RWPE1 (cell line): Measurements from ENCODE around the gene UAP1L1.

ENCODE experiments used
- CTCF ChIA-PET: fragments of 350-600 bp; sonication (Branson Sonifier 250); formaldehyde crosslinking; extraction: SDS; loops from one replicate; lab custom pipeline; 2021; lab: Yijun Ruan, JAX
- POLR2A ChIA-PET: fragments of 400-600 bp; formaldehyde crosslinking; extraction: SDS; loops from one replicate; lab custom pipeline; 2020; ENCODE audit warnings: antibody characterized with exemption; ENCODE audit not compliant: low non-redundant PET; lab: Yijun Ruan, JAX
- DNase-seq: peaks from one replicate; pipeline ENCODE4 v3.0.0; 2012; ENCODE audit warnings: low spot score
- H3K27ac ChIP-seq: fragments of 450-650 bp; 2 replicates; pipeline ENCODE4 v1.5.1; 2017
- CTCF ChIP-seq: fragments of 450-650 bp; conservative IDR thresholded peaks from 2 replicates; pipeline ENCODE4 v1.5.1; 2017; ENCODE audit warnings: low read depth, mild to moderate bottlenecking

Gene UAP1L1

GRCh38 chr9:137107312-137107921 is 30.1 kb downstream of the UAP1L1 start:
- ChIA-PET CTCF (interaction anchor here (0.6 to 1.3 kb wide), 6 partner anchors 38 to 196 kb away, joined by 3 to 6 read pairs (median 4); partner anchors contain the start of gene NPDC1), POLR2A (interaction anchor here (1.2 kb wide), 1 partner anchor 22 kb away, joined by 3 read pairs; no protein-coding TSS in a partner anchor)
- DNase-seq, result no peak
- no peak for TF ChIP-seq CTCF
- H3K27ac ChIP-seq, result peak overlapping the region; percentile 8; the same call in 1 of the 2 replicates

GRCh38 chr9:137107982-137108381 is 30.7 kb downstream of the UAP1L1 start:
- ChIA-PET POLR2A (interaction anchor here (1.2 kb wide), 1 partner anchor 22 kb away, joined by 3 read pairs; no protein-coding TSS in a partner anchor), CTCF (interaction anchor here (0.8 to 1.2 kb wide), 4 partner anchors 38 to 129 kb away, joined by 3 to 6 read pairs (median 4); partner anchors contain the start of gene NPDC1)
- no peak for DNase-seq
- no peak for TF ChIP-seq CTCF
- no peak overlapping the region; the same call in 1 of the 2 replicates for H3K27ac ChIP-seq

GRCh38 chr9:137108608-137109249 is 31.4 kb downstream of the UAP1L1 start:
- no peak for DNase-seq
- POLR2A ChIA-PET, result interaction anchor here (0.5 to 1.2 kb wide), 2 partner anchors 21 to 165 kb away, joined by 3 to 4 read pairs; no protein-coding TSS in a partner anchor

GRCh38 chr9:137109250-137110146 is 32.2 kb downstream of the UAP1L1 start:
- no peak for TF ChIP-seq CTCF
- POLR2A ChIA-PET, result interaction anchor here (0.5 kb wide), 1 partner anchor 164 kb away, joined by 4 read pairs; no protein-coding TSS in a partner anchor
- H3K27ac ChIP-seq, result peak overlapping the region; percentile 10
- no peak for DNase-seq
- CTCF ChIA-PET, result interaction anchor here (1.4 kb wide), 1 partner anchor 42 kb away, joined by 7 read pairs; no protein-coding TSS in a partner anchor

More at GRCh38 chr9:137108608-137109249, 31.4 kb downstream of the UAP1L1 start:
- CTCF ChIA-PET, result interaction anchor here (0.6 to 1.4 kb wide), 4 partner anchors 21 to 62 kb away, joined by 3 to 7 read pairs (median 3); partner anchors contain the start of gene NPDC1
- TF ChIP-seq CTCF, result no peak
- H3K27ac ChIP-seq, result peak overlapping the region; percentile 10

- H3K27ac ChIP-seq, result peak overlapping the region; percentile 26
- ChIA-PET CTCF (interaction anchor here (0.6 kb wide), 1 partner anchor 46 kb away, joined by 3 read pairs; no protein-coding TSS in a partner anchor), POLR2A (no interaction called here)
- no peak for TF ChIP-seq CTCF
- DNase-seq, result no peak
These were observed 33.0 kb downstream of the UAP1L1 start for GRCh38 chr9:137110147-137110910.
